NCI-H526 (cell line): ENCODE results near the gene CDK5RAP2.
A peak's percentile ranks its signal among the peaks of the same experiment; 100 is the strongest.
"Not testable (repeated sequence)": the region's sequence is repeated elsewhere in the genome, so short reads cannot be mapped to it uniquely, and the experiment has no call there.

Experiments used
- DNase-seq, 2 experiments: peaks; one replicate each; lab custom pipeline; 2025; lab: John Stamatoyannopoulos, UW

Gene CDK5RAP2

GRCh38 chr9:120465685-120466407 lies 114.1 kb downstream of the CDK5RAP2 start:
- DNase-seq = no peak

- DNase-seq = no peak
Observed at GRCh38 chr9:120464887-120465421, 115.0 kb downstream of the CDK5RAP2 start.

DNA sequence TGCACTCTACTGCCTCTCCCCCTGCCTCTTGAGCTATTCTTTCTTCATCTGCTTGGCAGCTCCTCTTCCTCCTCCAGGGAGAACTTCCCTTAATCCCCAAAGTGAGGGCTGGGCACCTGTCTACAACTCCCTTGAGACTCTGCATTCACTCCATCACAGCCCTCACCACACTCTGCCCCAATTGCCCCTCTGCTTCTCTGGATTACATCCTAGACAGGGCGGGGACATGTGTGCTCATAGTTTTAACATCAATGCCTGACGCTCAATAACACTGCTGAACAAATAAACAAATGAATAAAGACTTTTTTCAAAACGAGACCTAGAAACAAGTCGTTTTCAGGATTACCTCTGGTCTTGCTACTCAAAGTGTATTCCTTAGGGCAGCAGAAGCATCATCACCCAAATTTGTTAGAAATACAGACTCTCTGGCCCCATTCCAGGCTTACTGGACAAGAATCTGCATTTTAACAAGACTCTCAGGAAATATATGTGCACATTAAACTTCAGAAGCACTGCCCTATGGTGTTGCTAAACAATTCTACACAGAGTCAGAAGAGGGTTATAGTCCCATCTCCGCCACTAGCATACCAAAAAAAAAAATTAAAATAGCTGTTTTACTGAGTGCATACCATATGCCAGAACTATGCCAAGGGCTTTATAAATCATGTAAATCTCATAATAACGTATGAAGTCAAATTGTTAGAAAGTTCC lies 115.6 kb downstream of the CDK5RAP2 start:
- DNase-seq = no peak

DNA sequence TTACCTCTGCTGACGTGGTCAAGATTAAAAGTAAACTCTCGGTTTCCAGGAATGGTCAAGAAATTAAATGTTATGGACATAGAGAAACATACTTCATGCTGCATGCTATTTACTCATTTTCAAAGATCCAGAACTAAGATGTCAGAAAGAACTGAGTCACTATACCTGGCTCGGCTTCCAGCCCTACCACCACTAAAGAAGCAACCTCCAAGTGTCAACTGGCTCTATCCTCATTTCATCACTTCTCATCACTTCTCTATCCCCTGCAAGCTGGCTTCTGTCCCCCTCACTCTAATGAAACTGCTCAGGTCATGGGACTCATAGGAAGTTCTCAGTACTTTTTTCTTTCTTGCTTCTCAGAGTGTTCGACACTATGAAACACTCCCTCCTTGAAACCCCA lies 116.2 kb downstream of the CDK5RAP2 start:
- DNase-seq = no peak

DNA sequence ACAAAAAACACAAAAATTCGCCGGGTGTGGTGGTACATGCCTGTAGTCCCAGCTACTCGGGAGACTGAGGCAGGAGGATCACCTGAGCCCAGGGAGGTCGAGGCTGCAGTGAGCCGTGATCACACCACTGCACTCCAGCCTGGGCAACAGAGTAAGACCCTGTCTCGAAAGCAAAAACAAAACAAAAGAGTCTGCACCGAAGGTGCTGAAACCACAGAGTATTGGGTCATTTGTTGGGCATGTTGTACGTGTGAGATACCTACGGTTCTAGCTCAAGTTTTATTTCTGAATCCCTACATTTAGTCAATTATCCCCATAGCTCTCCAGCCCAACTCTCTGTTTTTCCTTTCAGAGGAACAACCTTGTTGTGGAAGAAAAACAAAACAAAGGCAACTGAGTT lies 118.3 kb downstream of the CDK5RAP2 start:
- DNase-seq = not testable (repeated sequence)

DNA sequence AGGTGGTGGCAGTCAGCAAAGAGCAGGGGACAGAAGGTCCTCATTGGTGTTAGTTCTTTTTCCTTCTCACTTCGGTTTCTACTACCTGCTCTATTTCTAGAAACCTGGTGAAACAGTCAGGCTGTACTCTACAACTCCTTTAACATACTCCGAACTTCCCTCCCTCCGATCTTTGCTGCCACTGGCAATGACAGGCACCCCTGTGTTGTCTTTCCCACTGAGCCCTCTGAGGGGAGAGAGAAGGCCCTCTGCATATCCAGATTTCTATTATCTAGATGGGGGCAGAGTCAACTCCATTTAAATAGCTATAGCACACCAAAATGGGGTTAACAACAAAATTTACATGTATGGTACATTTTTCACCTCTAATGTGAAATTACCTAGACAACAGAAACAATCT lies 123.7 kb downstream of the CDK5RAP2 start:
- DNase-seq = no peak

- no peak for DNase-seq
Observed at GRCh38 chr9:120454467-120454866, 125.5 kb downstream of the CDK5RAP2 start.

DNA sequence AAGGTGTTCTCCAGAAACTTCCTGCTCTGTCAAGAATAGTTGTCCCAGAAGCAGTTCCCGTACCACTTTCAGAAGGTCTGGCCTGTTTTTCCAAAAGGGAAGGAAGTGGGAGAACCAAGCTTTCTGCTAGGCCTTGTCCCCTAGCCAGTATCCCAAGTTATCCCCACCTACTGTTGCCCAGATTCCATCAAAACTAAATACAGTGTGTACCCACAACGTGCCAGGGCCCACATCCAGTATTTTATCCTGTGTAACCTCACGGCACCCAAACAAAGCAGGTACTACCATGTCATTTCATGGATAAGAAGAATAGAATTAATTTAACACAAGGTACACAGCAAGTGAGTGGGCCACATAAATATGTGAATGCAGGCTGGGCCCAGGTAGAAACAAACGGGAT lies 126.2 kb downstream of the CDK5RAP2 start:
- DNase-seq = no peak

- no peak for DNase-seq
Observed at GRCh38 chr9:120452631-120453030, 127.3 kb downstream of the CDK5RAP2 start.

DNA sequence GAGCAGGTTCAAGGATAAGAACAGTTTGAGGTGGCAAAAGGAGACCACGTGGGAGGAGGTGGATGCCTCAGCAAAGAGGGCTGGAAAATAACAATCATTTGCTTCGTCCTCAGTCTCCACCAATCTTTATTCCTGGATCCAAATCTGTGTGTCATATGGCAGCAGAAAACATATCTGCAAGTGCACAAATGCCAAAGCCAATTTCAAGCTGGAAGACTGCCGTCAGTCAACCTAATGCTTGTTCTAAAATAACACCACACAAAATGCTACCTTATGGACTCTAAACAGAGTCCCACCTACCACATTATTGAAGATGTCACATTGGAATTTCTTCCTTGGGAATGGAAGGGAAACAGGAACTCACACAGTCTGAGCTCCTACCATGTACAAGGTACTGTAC lies 129.1 kb downstream of the CDK5RAP2 start:
- DNase-seq = no peak

DNA sequence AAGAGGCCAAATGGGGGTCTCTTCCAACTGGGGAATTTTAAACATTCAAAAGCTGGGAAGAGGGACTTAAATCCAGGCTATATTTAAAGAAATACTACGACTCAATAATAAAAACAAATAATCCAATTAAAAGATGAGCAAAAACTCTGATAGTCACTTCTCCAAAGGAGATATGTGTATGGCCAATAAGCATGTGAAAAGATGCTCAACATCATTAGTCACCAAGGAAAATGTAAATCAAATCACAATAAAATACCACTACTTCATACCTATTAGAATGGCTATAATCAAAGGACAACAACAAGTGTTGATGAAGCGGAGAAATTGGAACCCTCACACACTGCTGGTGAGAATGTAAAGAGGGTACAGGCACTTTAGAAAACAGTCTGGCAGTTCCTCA lies 130.4 kb downstream of the CDK5RAP2 start:
- no peak for DNase-seq

DNA sequence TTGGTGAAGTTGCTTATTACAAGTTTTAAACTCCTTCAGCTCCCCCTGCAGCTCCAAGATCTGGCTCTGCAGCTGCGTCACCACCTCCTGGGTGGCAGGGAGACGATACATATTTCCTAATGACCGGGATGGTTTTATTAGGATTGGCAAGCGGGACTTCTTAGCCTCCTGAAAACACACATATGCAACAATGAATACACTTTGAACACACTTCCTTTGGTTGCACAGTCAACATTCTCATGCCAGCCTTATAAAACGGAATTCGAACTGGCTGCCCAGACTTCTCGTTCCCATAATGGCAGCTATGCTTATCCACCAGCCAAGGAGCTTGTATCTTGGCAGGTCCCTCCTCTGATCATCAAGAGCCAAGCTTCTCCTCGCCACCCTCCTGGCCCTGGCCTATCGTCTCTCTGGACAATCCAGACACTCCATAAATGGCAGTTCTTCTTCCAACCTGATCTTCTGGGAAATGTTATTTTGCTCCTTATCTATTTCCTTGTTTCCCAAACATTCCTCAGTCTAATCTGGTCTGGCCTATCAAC lies 131.9 kb downstream of the CDK5RAP2 start:
- no peak for DNase-seq

DNA sequence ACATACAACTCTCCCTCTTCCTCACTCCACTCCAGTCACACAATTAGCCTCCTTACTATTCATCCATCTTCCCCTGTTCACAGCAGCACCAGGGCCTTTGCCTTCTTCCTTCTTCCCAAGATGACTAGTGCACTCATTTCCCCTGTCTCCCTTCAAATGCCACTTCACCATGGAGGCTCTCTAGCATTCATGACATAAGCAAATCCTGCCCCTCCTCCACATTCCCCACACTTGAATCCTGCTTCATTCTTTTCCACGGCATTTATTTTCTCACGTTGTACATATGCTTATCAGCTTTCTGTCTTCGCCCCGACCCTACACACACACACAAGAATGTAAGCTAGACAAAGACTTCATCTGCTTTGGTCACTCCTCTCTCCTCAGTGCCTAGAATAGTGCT lies 133.3 kb downstream of the CDK5RAP2 start:
- DNase-seq = peak in 1 of 2 experiments; percentile 0

GRCh38 chr9:120443976-120444375 lies 136.0 kb downstream of the CDK5RAP2 start:
- no peak for DNase-seq

GRCh38 chr9:120443489-120443888 lies 136.5 kb downstream of the CDK5RAP2 start:
- no peak for DNase-seq

DNA sequence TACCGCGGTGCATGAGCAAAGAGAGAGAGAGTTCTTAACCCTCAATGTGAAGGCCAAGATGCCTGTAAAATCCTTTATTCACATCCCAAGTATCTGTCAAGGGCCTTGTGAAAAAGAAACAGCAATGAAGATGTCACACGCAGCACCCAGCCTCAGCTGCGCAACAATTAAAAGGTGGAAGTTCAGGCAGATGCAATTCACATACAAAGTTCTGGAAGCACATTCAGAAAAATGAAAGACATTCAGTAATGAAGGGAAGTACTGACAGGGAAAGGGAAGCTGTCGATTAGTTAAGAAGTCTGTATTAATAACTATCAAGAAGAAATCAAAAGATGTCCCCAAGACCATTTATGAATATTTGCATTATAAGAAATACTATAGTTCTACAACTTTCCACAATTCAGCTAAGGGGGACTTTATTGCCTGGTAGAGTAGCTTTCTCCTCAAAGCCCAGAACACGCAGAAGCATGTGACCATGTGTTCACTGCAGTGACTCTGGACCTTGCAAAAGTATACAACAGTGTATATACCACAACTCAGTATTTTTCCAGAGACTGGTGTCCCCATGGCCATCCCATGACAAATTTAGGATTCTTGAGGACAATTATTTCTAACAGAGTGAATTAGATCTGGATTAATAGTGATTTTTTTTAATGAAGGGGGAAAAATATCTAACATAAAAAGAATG lies 137.5 kb downstream of the CDK5RAP2 start:
- DNase-seq = no peak

- DNase-seq = no peak
Observed at GRCh38 chr9:120441426-120442307, 138.3 kb downstream of the CDK5RAP2 start.

GRCh38 chr9:120440791-120441190 lies 139.2 kb downstream of the CDK5RAP2 start:
- no peak for DNase-seq

DNA sequence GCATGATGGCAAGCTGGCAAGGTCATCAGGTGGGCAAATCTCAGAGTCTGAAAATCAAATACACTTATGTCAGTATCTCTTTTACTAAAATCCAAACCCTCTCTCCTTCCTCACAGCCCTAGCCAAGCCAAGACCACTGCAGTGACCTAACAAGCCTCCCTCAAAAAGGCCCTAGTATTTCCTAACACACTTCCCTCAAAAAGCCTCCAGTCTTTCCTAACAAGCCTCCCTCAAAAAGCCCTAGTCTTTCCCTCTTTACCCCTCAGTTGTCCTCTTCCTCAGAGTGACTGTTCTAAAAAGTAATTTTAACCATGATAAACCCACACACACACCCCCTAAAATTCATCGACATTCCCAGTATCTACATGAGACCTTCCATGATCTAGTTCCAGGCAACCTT lies 140.0 kb downstream of the CDK5RAP2 start:
- DNase-seq = no peak

DNA sequence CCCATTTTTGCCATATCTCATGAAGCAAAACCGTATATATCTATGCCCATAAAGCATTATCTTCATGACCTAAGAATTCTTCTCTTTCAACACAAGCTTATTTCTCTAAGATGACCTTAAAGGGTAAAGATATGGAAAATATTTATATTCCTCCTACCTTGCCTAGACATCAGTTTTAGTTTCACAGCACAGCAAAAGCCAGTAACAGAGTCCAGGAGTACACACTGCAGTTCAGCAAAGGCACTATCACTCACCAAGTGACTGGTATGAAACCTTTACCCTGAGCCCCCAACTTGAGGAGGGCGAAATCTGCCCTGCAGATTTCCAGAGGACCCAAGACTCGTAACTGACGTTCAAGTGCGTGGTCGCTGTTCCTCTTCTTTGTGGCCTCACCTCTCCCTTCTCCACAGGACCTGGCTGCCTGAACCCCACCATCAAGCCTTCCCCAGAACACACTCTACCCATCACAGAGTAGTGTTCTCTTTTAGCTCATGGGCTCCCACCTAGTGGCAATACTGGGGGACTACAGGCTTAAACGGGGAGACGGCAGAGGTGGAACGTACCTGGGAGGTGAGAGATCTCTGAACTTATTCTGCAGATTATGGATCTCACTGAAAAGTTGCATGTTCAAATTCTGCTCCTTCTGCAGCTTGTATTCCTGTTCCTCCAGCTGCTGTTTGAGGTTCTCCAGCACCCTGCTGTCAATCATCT lies 141.0 kb downstream of the CDK5RAP2 start:
- peak in 1 of 2 experiments; percentile 16 for DNase-seq

- DNase-seq = no peak
Observed at GRCh38 chr9:120438111-120438510, 141.9 kb downstream of the CDK5RAP2 start.
